Suppressor macrophage treated with lipopolysaccharide for 4 hours (primary cell): Measurements from ENCODE around the gene SYT2.
A peak's percentile ranks its signal among the peaks of the same experiment; 100 is the strongest.
"Not testable (repeated sequence)": the region's sequence is repeated elsewhere in the genome, so short reads cannot be mapped to it uniquely, and the experiment has no call there.

Source experiments
- DNase-seq: peaks from one replicate; pipeline ENCODE4 v3.0.0-alpha.2; 2020

Gene SYT2

GRCh38 chr1:202642212-202642611, 68.0 kb downstream of the SYT2 start:
- DNase-seq = no peak

GRCh38 chr1:202639500-202639899, 70.8 kb downstream of the SYT2 start:
- DNase-seq = no peak

DNA sequence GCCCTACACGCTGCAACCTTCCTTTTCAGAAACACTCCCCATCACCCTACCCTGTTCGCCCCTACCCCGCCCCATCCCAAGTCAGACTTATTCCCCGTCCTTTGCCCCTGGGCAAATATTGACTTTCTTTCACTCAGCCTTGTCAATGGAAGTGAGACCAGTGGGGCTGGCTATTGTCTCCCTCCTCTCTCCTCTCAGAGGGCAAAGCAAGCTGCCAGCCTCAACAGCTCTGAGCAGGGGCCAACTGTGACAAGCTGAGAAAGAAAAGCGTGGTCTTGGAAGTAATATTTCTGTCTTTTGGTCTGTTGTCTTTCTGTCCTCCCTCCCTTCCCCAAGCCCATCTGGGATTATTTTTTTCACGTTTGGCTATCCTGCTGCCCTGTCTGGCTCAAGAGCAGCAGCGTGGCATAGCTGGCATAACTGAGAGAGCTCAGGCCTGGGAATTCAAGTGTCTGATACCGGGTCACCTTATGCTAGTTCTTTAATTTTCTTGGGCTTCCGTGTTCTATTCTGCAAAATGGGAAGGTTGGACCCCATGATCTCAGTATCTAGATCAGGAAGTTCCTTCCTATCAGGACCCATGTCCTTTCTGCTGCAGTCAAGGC, 71.5 kb downstream of the SYT2 start:
- DNase-seq = not testable (repeated sequence)

DNA sequence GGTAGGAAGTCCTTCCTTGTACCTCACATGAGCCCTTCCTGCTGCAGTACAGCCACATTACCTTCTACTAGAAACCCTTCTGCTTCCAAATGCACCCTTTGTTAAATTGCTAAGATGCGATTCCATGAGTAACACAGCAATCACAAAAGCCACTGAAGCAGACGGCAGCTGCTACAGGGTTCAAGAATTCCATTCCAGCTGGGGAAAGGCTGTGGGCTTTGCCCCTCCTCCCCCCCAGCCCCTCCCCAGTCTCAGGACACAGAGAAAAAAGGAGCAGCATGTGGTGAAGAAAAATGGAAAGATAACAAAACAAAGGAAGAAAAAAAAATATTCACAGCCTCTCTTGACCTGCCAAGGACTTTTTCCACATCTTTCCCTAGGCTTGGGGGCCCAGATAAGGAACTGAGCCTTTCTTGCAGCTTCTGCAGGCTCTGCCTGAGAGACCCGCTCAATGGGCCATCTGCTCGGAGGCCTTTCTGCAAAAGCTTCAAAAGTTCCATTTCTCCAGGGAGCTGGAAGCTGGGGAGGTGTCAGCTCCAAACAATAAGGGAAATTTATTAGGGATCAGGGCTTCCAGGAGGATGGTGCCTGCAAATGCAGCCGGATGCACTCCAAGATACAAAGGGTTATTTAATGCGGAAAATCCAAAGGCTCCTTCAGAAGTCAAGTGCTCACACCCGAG, 72.1 kb downstream of the SYT2 start:
- no peak for DNase-seq

- not testable (repeated sequence) for DNase-seq
These were observed 72.8 kb downstream of the SYT2 start for GRCh38 chr1:202637321-202638018.

GRCh38 chr1:202636171-202636570, 74.1 kb downstream of the SYT2 start:
- not testable (repeated sequence) for DNase-seq

GRCh38 chr1:202632241-202632640, 78.0 kb downstream of the SYT2 start:
- DNase-seq = no peak

- DNase-seq = no peak
These were observed 79.0 kb downstream of the SYT2 start for GRCh38 chr1:202631076-202631923.

- DNase-seq = no peak
These were observed 79.7 kb downstream of the SYT2 start for GRCh38 chr1:202630541-202630940.

DNA sequence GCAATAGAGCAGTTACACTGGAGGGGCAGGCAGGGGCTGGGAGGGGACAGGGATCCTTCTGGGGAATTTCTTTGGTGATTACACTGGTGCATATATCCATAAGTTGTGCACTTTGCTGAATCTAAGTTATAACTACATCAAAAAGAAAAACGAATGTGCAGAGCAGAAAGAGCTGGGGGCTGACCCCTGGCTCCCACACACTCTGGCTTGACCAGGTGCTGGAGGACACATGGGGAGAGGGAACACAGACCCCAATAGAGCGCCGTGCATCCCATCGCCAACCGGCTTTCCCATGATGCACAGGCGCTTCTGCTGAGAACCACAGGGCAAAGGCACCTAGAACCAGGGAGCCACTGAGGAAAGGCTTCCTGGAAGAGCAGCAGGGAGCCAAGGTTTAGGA, 80.2 kb downstream of the SYT2 start:
- DNase-seq = not testable (repeated sequence)

GRCh38 chr1:202629257-202629811, 80.9 kb downstream of the SYT2 start:
- peak; percentile 41 for DNase-seq

GRCh38 chr1:202628646-202629215, 81.5 kb downstream of the SYT2 start:
- DNase-seq = no peak

- no peak for DNase-seq
These were observed 82.3 kb downstream of the SYT2 start for GRCh38 chr1:202627841-202628565.

DNA sequence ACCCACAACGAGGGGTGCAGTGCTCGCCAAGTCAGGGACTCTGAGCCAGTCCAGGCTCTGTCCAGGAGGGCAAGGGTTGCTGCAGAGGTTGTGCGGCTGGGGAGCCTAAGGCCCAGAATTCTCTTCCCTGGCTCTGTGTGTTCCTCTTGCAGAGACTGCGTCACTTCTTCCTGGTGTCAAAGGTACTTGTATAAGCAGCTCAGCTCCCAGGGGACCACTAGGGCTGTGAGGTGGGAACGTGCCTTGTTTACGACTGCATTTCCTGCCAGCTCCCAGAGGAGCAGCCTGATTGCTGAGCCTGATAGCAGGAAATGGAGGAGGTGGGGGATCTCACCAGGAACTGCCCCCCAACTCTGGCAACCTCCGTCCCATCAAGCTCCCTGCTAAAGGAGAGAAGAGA, 83.2 kb downstream of the SYT2 start:
- DNase-seq = not testable (repeated sequence)

DNA sequence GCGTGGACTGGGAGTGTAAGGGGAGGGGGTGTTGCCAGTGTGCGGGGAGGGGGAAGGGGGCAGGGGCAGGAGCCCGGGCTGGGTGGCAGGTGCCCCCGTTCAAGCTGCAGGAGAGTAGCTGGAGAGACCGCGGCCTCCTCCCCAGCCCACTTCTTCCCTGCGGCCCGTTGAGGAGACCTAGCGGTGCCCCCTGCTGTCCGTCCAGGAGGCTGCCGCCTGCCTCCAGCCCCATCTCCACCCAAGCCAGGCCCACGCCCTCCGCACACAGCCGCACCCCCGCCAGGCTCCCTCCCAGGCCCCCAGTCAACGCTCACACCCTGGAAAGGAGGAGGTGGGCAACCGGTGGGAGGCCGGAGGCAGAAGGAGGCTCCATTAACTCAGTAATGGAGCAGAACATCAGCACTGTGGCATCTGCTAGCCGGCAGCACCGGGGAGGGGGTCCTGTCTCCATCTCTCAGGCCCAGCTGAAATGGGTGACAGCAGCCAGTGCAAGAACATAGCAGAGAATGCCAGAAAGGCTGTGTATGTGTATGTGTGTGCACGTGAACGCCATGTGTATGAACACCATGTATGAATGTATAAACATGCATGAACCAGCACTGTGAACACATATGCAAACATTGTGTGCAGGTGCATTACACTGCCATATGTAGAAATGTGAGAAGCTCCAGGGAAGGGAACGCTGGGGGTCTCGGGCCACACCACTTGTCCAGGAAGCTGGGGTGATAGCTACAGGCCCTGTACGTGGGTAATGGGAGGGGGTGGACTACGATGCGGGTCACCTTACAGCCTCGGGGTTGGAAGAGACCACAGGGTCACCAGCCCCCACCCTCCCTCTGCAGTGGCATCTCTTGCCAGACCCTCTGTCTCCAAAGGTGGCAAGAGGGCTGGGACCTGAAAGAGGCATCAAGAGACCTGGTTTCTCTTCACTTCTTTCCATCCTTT, 84.6 kb downstream of the SYT2 start:
- DNase-seq = peak; percentile 79

DNA sequence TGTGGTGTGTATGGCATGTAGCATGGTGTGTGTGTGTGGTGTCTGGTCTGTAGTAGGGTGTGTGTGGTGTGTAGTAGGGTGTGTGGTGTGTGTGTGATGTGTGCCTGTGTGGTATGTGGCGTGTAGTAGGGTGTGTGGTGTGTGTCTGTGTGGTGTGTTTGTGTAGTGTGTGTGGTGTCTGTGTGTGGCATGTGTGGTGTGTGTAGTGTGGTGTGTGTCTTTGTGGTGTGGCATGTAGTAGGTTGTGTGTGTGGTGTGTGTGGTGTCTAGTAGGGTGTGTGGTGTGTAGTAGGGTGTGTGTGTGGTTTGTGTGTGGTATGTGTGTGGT, 85.5 kb downstream of the SYT2 start:
- no peak for DNase-seq

DNA sequence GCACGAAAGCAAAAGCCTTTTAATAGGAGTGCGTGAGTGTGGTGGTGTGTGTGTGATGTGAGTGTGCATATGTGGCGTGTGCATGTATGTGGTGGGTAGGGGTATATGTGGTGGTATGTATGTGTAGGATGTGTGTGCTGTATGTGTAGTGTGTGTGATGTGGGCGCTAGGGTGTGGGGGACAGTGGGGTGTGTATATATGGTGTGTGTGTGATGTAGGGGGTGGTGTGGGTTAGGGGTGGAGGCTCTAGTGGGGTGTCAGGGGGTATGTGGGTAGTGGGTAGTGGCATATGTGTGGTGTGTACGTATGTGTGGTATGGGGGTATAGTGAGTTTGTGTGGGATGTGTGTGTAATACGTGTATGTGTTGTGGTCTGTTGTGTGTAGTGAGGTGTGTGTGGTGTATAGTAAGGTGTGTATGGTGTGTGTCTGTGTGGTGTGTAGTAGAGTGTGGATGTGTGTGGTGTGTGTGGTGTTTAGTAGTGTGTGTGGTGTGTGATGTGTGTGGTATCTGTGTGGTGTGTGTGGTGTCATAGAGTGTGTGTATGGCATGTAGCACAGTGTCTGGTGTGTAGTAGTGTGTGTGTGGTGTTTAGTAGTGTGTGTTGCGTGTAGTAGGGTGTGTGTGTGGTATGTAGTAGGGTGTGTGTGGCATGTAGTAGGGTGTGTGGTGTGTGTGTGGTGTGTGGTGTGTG, 86.0 kb downstream of the SYT2 start:
- no peak for DNase-seq

GRCh38 chr1:202623476-202623875, 86.8 kb downstream of the SYT2 start:
- not testable (repeated sequence) for DNase-seq

GRCh38 chr1:202623075-202623474, 87.2 kb downstream of the SYT2 start:
- peak; percentile 21 for DNase-seq

- DNase-seq = no peak
These were observed 87.9 kb downstream of the SYT2 start for GRCh38 chr1:202622388-202622787.
